Activated CD8-positive, alpha-beta memory T cell treated with anti-CD3 and anti-CD28 coated beads for 1 hour (primary cell): Measurements from ENCODE around the gene ADCY1.

Experiments
- DNase-seq, 2 donors: peaks; one replicate each; pipeline ENCODE4 v3.0.0-alpha.2; 2020; ENCODE audit warnings: low read depth in 1 of 2; ENCODE audit errors: extremely low read depth in 1 of 2

ADCY1 gene

GRCh38 chr7:45592230-45592991 lies 18.2 kb downstream of the ADCY1 start:
- DNase-seq, result no peak

GRCh38 chr7:45593121-45593541 lies 19.0 kb downstream of the ADCY1 start:
- DNase-seq, result no peak

- DNase-seq, result no peak
Observed at GRCh38 chr7:45593877-45594276, 19.7 kb downstream of the ADCY1 start.

GRCh38 chr7:45594745-45595535 lies 20.8 kb downstream of the ADCY1 start:
- no peak for DNase-seq

GRCh38 chr7:45595809-45596664 lies 21.9 kb downstream of the ADCY1 start:
- no peak for DNase-seq

- no peak for DNase-seq
Observed at GRCh38 chr7:45596665-45597095, 22.5 kb downstream of the ADCY1 start.

- DNase-seq, result no peak
Observed at GRCh38 chr7:45597286-45597984, 23.3 kb downstream of the ADCY1 start.

- no peak for DNase-seq
Observed at GRCh38 chr7:45598886-45599520, 24.8 kb downstream of the ADCY1 start.

- DNase-seq, result no peak
Observed at GRCh38 chr7:45599851-45600706, 25.9 kb downstream of the ADCY1 start.

GRCh38 chr7:45601094-45601493 lies 26.9 kb downstream of the ADCY1 start:
- DNase-seq, result no peak

- DNase-seq, result no peak
Observed at GRCh38 chr7:45601816-45602540, 27.8 kb downstream of the ADCY1 start.

GRCh38 chr7:45606050-45606449 lies 31.9 kb downstream of the ADCY1 start:
- DNase-seq, result no peak

- DNase-seq, result no peak
Observed at GRCh38 chr7:45606931-45607330, 32.8 kb downstream of the ADCY1 start.

- no peak for DNase-seq
Observed at GRCh38 chr7:45609180-45609579, 35.0 kb downstream of the ADCY1 start.

- DNase-seq, result no peak
Observed at GRCh38 chr7:45610019-45610418, 35.9 kb downstream of the ADCY1 start.

- no peak for DNase-seq
Observed at GRCh38 chr7:45610660-45611299, 36.6 kb downstream of the ADCY1 start.

GRCh38 chr7:45617166-45617565 lies 43.0 kb downstream of the ADCY1 start:
- no peak for DNase-seq

- DNase-seq, result no peak
Observed at GRCh38 chr7:45622058-45622457, 47.9 kb downstream of the ADCY1 start.
